BE2C (cell line): ENCODE measurements around the gene PDK2.

Source experiments
- DNase-seq: peaks from one replicate; pipeline ENCODE4 v3.0.0-alpha.2; 2020
- H3K27me3 ChIP-seq: fragments of 250-450 bp; sonication (Bioruptor Pico); 2 replicates; pipeline ENCODE4 v1.5.1; 2020; ENCODE audit warnings: mild to moderate bottlenecking
- H3K36me3 ChIP-seq: fragments of 250-450 bp; sonication (Bioruptor Pico); 2 replicates; pipeline ENCODE4 v1.5.1; 2020; ENCODE audit warnings: mild to moderate bottlenecking
- H3K4me1 ChIP-seq: fragments of 250-450 bp; sonication (Bioruptor Pico); 2 replicates; pipeline ENCODE4 v1.5.1; 2020
- H3K4me3 ChIP-seq: 2 replicates; pipeline ENCODE4 v1.5.1; 2011; ENCODE audit warnings: low read depth, low read length
- H3K9me3 ChIP-seq: fragments of 250-450 bp; sonication (Bioruptor Pico); 2 replicates; pipeline ENCODE4 v1.5.1; 2020
- CTCF ChIP-seq: IDR thresholded peaks from 2 replicates; pipeline ENCODE4 v1.5.1; 2012; ENCODE audit warnings: mild to moderate bottlenecking, low read depth, low read length

Gene PDK2

GRCh38 chr17:50090071-50090470 is 5.1 kb upstream of the PDK2 start:
- no peaks in the 10 kb centered on the region for H3K9me3 ChIP-seq
- H3K27me3 ChIP-seq: no peaks in the 10 kb centered on the region
- DNase-seq: no peak
- no peaks in the 10 kb centered on the region for H3K4me1 ChIP-seq
- no peak for TF ChIP-seq CTCF
- no peaks in the 10 kb centered on the region for H3K36me3 ChIP-seq
- H3K4me3 ChIP-seq: no peak overlapping the region

- H3K4me3 ChIP-seq: no peak overlapping the region
- no peaks in the 10 kb centered on the region for H3K27me3 ChIP-seq
- TF ChIP-seq CTCF: no peak
- H3K4me1 ChIP-seq: no peaks in the 10 kb centered on the region
- no peak for DNase-seq
- no peaks in the 10 kb centered on the region for H3K36me3 ChIP-seq
- no peaks in the 10 kb centered on the region for H3K9me3 ChIP-seq
These were observed 3.9 kb upstream of the PDK2 start for GRCh38 chr17:50090971-50091917.

GRCh38 chr17:50091918-50092285 is 3.2 kb upstream of the PDK2 start:
- no peaks in the 10 kb centered on the region for H3K4me1 ChIP-seq
- no peak for DNase-seq
- H3K4me3 ChIP-seq: no peak overlapping the region
- no peaks in the 10 kb centered on the region for H3K9me3 ChIP-seq
- H3K27me3 ChIP-seq: no peaks in the 10 kb centered on the region
- no peaks in the 10 kb centered on the region for H3K36me3 ChIP-seq
- no peak for TF ChIP-seq CTCF

GRCh38 chr17:50093246-50093645 is 1.9 kb upstream of the PDK2 start:
- no peak for TF ChIP-seq CTCF
- H3K9me3 ChIP-seq: no peaks in the 10 kb centered on the region

GRCh38 chr17:50093807-50094206 is 1.3 kb upstream of the PDK2 start:
- Histone ChIP-seq H3K4me3 (no peak overlapping the region), H3K36me3 (no peaks in the 10 kb centered on the region), H3K4me1 (no peaks in the 10 kb centered on the region), H3K9me3 (no peaks in the 10 kb centered on the region), H3K27me3 (no peaks in the 10 kb centered on the region)
- no peak for TF ChIP-seq CTCF
- no peak for DNase-seq

More at GRCh38 chr17:50093246-50093645, 1.9 kb upstream of the PDK2 start:
- DNase-seq: no peak
- no peaks in the 10 kb centered on the region for H3K27me3 ChIP-seq
- no peak overlapping the region for H3K4me3 ChIP-seq
- no peaks in the 10 kb centered on the region for H3K4me1 ChIP-seq
- H3K36me3 ChIP-seq: no peaks in the 10 kb centered on the region

- peak; percentile 86 for TF ChIP-seq CTCF
- Histone ChIP-seq H3K36me3 (no peaks in the 10 kb centered on the region), H3K9me3 (no peaks in the 10 kb centered on the region), H3K4me1 (no peaks in the 10 kb centered on the region), H3K4me3 (peak overlapping the region; percentile 68), H3K27me3 (no peaks in the 10 kb centered on the region)
- peak; percentile 90 for DNase-seq
These were observed 853 bp upstream of the PDK2 start for GRCh38 chr17:50094243-50094752.
